Suprapubic skin (tissue), 4 donors: ENCODE measurements around the gene ARL13B.

Experiments
- EP300 ChIP-seq: sonication (generic); formaldehyde crosslinking; IDR thresholded peaks from one replicate; pipeline ENCODE4 v1.6.1; 2017; ENCODE audit warnings: antibody characterized with exemption
- POLR2A ChIP-seq, 2 donors: fragments of 450-650 bp; IDR thresholded peaks; one replicate each; pipeline ENCODE4 v1.6.1; 2017; ENCODE audit warnings: antibody characterized with exemption in 2 of 2, mild to moderate bottlenecking in 2 of 2, moderate library complexity in 2 of 2
- POLR2AphosphoS5 ChIP-seq, 3 donors: sonication (generic); formaldehyde crosslinking; IDR thresholded peaks; one replicate each; pipeline ENCODE4 v1.6.1; 2017; ENCODE audit warnings: antibody characterized with exemption in 3 of 3
- TF ChIP-seq, protein P1 (sequence below), 2 donors: fragments of 200-600 bp in 1 of 2; fragments of 450-650 bp in 1 of 2; sonication (generic) in 1 of 2; IDR thresholded peaks; one replicate each; pipeline ENCODE4 v1.5.1; 2016 to 2019; ENCODE audit warnings: antibody characterized with exemption in 2 of 2, mild to moderate bottlenecking in 1 of 2, moderate library complexity in 1 of 2

DNA sequence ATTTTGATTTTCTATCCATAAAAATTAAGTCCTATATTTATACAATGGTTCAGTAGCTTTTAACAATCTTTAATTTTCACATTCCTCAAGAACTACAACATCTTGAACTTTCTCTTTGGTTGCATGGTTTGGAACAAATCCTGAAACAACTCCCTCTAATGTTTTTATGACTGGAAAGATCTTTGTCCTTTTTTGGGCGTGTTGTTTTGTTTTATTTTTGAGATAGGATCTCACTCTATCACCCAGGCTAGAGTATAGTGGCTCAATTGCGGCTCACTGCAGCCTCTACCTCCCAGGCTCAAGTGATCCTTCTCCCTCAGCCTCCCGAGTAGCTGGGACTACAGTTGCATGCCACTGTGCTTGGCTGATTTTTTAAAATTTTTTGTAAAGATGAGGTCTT, 44.4 kb downstream of the ARL13B start:
- TF ChIP-seq, protein P1, sequence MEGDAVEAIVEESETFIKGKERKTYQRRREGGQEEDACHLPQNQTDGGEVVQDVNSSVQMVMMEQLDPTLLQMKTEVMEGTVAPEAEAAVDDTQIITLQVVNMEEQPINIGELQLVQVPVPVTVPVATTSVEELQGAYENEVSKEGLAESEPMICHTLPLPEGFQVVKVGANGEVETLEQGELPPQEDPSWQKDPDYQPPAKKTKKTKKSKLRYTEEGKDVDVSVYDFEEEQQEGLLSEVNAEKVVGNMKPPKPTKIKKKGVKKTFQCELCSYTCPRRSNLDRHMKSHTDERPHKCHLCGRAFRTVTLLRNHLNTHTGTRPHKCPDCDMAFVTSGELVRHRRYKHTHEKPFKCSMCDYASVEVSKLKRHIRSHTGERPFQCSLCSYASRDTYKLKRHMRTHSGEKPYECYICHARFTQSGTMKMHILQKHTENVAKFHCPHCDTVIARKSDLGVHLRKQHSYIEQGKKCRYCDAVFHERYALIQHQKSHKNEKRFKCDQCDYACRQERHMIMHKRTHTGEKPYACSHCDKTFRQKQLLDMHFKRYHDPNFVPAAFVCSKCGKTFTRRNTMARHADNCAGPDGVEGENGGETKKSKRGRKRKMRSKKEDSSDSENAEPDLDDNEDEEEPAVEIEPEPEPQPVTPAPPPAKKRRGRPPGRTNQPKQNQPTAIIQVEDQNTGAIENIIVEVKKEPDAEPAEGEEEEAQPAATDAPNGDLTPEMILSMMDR (IDR thresholded peaks at IDR 0.05), result no peak
- TF ChIP-seq POLR2A (IDR thresholded peaks at IDR 0.05) (no peak), POLR2AphosphoS5 (IDR thresholded peaks at IDR 0.05) (no peak), EP300 (no peak)
